HG03575 (cell line): ENCODE measurements around the gene KLHL29.

Source experiments
- ATAC-seq: cut with Tn5 transposase; IDR thresholded peaks from one replicate; pipeline ENCODE4 v1.9.1; 2021; ENCODE audit not compliant: unreplicated experiment, insufficient number of reproducible peaks, low FRiP score; ENCODE audit errors: extremely low read depth

The KLHL29 gene

DNA sequence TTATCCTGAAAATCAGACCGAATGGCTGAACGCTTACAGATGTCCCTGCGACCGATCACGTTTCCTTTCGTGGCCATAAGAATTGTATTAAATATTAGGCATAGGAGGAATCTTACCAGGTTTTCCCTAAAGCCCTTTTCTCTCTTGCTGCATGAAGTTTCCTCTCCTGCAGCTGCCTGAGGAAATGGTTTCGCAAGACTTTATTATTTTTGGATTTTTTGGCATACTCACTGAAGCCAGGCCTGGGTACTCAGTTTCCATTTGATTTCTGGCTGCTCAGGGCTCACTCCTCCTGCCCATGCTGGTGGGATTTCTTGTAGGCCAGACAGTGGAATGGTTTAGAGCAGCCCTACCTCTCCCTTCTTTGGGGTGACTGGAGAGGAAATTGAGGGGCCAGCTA lies 114.0 kb downstream of the KLHL29 start:
- no peak for ATAC-seq

- ATAC-seq: no peak
Observed at GRCh38 chr2:23499439-23499838, 114.5 kb downstream of the KLHL29 start.

DNA sequence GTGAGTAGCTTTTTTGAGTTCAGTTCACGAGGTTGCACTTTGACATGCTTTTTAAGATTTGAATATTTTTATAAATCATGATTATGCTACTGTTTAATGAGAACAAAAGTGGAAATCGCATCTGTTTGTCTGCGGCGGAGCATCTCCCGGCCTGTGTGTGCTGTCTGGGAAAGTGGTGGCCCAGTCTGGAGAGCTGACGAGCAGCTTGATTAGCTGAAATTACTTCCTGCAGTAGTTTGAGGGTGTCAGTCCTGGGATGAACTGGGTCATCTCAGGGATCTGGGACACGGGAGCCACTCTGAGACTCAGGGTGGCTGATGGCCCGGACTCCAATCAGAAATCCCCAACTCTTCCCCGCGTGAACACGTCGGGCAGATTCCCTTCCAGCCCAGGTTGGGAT lies 115.9 kb downstream of the KLHL29 start:
- ATAC-seq: no peak

- ATAC-seq: no peak
Observed at GRCh38 chr2:23502096-23502495, 117.1 kb downstream of the KLHL29 start.

DNA sequence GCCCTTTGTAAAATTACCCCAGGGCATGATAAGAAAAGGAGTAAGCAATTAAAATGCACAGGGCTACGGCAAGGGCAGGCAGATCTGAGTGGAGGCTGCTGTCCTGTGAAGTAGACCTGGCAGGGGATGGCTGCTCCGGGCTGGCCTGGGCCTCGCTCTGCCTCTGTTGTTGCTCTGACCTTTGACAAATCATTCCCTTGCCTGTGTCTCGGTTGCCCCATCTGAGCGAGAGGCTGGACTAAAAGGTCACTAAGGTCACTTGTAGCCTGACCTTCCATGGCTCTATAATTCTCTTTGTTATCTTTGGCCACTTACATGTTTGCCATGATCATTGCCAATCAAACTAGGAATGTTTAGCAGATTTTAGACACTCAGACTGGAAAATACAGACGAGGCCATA lies 118.1 kb downstream of the KLHL29 start:
- ATAC-seq: no peak

DNA sequence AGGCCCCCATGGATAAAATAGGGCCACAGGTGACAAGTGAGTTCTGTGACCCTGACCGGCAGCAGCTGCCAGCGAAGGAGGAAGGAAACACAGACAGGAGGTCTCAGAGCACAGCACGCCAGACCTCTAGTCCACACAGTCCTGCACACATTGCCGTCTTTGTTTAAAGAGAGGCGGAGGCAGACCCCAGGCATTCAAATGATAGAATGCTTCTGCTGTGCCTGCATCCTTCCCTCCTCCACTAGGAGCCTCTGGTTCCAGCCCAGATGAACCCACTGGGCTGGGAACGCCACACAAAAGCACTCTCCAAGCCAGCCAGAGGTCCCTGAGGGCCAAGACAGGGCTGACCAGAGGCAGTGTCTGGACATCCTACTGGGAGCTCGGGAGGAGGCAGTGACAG lies 118.7 kb downstream of the KLHL29 start:
- ATAC-seq: no peak

GRCh38 chr2:23504591-23504990 lies 119.6 kb downstream of the KLHL29 start:
- ATAC-seq: no peak

- ATAC-seq: no peak
Observed at GRCh38 chr2:23505218-23505983, 120.4 kb downstream of the KLHL29 start.

DNA sequence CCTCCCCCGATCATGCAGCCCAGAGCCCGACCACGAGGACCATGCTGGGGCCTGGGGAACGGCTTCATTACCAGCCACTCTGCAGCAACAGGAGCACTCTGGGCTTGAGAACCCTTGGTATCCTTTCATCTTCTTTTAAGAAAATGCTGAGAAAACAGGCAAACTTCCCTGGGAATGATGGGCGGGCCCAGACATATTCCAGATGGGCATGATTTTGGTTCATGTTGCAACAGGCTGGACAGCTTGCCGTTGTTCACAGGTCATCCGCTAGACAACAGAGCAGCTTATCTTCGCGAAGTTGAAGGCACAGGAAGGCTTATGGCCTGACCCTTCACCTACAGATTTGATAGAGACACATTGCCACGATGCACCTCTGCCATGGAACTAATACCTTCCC lies 121.0 kb downstream of the KLHL29 start:
- ATAC-seq: no peak

DNA sequence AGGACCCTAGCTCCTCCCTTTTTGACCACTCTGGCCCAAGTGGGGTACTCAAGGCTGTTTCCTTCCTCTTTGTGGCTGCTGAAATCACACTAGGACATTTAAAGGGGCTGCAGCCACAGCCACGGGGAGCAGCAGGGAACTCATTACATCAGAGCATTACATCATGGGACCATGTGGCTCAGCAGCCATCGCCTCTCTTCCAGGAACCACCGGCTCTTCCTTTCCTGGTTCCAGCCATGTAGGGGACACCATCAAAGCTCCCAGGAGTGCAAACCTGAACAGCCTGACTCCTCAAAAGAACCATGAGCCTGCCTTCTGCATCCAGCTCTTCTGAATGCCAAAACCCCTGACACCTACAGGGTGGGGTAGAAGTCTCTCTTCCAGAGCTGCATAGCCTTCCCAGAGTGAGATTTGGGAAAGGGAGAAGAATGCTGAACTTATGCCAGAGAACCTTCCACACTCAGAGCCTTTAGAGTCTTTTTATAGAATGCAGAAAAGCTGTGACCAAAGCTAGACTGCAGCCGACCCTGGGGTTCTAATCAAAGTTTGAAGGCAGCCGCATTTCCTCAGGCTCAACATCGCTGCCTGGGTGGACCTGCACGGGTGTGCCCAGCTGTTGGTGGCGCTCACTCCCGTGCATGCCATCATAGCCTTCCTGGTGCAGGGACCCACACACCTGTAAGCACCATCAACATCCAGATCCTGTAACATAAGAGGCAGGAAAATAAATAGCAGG lies 121.7 kb downstream of the KLHL29 start:
- ATAC-seq: no peak

DNA sequence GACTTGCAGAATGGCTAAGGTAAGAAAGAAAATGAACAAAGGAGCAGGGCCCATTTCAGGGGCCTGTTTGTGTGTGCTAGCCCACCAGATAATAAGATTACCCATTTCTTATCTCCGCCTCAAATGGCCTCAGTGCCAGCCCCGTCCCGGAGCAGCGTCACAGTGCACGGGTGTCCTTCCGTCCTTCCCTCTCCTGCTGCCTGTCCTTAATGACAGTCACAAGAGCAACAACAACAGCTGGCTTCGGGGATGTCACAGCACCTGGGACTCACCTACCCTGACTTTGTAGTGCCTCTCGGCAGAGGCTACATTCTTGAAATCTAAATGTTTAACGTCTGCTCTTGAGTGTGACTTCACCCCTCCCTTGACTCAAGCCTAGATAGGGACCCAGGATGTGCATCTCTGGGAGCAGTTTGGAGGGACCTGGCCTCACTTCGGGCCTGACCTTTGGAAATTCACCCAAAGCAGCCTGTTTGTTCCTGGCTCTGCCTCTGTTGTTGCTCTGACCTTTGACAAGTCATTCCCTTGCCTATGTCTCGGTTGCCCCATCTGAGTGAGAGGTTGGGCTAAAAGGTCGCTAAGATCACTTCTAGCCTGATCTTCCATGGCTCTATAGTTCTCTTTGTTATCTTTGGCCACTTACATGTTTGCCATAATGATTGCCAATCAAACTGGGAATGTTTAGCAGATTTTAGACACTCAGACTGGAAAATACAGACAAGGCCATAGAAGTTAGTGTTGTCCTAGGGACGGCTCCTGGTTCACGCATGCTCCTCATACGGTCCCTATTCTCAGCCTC lies 122.5 kb downstream of the KLHL29 start:
- no peak for ATAC-seq

DNA sequence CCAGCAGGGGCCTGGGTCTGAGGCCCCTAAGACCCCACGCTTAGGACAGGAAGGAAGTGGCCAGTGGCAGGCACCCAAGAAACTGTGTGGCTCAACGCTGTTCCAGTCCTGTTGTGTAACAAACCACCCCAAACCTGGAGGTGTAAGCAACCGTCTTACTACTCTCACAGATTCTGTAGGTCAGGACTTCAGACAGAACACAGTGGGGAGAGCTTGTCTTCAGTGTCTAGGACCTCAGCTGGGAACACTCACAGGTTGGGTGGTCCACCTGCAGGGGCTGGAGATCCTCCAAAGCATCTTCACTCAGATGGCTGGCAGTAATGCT lies 123.0 kb downstream of the KLHL29 start:
- ATAC-seq: no peak

DNA sequence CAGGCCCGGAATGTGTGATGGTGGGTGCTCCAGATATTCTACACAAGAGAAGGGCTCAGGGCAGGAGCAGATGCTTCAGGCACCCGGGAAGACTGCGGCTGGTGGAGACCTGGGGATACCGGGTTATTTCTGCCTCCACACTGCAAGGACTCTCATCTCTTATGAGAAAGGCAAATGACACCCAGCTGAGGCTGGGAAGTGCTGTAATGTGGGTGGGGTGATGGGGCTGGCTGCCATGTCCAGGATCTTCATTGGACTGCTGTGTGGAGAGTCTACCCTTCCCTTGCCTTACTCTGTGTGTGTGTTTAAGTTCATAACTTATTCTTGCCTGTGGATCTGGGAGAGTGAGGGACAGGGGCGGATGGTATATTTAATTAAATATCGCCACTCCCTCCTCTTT lies 124.1 kb downstream of the KLHL29 start:
- ATAC-seq: no peak

GRCh38 chr2:23509596-23510292 lies 124.8 kb downstream of the KLHL29 start:
- no peak for ATAC-seq

GRCh38 chr2:23510471-23510870 lies 125.5 kb downstream of the KLHL29 start:
- ATAC-seq: no peak

DNA sequence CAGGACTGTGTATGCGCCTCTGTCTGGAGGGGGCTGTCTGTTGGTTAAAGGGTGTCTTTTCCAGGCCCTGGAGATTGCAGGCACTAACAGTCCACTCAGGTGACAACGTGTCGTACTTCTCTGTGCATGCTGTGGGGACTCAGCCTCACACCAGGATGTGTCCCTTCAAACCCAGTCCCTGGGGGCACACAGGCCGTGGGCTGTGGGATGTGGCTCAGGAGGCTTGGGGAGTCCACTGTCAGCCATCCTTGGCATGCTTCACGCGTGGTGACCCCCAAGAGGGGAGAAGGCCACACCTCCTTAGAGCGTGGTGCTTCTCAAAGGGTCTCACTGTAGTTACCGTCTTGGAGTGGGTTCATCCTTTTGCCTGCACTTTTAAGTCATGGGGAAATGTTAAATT lies 127.8 kb downstream of the KLHL29 start:
- no peak for ATAC-seq

DNA sequence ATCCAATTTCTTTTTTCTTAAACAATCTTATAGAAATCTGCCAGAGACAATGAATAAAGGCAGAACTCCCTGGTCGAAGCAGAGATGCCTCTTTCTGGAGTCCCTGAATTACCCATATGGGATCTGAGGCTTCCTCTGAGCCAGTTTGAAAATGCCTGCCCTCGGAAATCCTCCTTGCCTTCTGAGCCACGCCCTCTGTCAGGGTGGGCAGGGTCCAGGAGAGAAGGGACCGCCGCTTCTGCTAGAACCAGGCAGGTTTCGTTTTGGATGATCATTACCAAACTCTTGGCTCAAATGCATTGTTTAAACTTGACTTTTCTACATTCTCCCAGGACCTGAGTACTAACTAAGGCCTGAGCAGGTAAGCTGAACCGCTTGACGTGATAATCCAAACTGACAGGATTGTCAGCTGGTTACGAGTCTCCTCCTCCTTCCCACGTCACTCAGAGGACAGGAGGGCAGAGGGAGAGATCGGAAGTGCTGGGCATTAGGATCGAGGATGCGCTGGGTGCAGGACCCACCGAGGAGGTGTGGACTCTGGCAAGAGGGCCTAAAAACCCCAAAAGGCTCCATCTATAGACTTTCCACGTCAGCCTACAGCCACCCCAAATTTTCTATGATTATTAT lies 128.4 kb downstream of the KLHL29 start:
- ATAC-seq: no peak

GRCh38 chr2:23513872-23514793 lies 129.2 kb downstream of the KLHL29 start:
- no peak for ATAC-seq
